HTERT RPE-1 (cell line): ENCODE measurements around the gene RHBG.

ENCODE experiments used
- in situ Hi-C: fragments of 300-500 bp; cut with MboI; formaldehyde crosslinking; loops from 4 replicates; pipeline ENCODE4 v1.14.3; 2020; ENCODE audit warnings: low sequenced_read_pairs

Gene RHBG

DNA sequence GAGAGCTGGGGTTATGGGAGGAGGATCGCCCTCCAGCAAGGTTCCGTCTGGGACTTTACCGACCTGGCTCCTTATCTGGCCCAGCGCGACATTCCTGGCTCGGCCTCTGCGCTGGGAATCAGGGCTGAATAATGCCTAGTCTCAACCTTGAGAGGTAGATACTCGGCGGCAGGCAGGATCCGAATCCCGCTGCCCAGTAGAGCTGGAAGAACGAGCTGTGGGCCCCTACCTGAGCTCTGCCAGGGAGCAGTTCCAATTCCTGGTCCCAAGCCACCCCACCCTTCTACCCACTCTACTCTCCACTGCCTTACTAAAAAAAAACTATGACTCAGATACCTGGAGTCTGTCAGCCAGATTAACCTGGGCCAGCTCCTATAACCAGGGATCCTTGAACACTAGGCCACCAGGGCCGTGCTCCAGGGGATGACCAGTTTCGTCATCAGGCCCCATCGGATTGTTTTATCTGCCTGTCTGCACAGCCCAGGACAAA is 53.6 kb downstream of the RHBG start:
- in situ Hi-C loops: no loop called here

DNA sequence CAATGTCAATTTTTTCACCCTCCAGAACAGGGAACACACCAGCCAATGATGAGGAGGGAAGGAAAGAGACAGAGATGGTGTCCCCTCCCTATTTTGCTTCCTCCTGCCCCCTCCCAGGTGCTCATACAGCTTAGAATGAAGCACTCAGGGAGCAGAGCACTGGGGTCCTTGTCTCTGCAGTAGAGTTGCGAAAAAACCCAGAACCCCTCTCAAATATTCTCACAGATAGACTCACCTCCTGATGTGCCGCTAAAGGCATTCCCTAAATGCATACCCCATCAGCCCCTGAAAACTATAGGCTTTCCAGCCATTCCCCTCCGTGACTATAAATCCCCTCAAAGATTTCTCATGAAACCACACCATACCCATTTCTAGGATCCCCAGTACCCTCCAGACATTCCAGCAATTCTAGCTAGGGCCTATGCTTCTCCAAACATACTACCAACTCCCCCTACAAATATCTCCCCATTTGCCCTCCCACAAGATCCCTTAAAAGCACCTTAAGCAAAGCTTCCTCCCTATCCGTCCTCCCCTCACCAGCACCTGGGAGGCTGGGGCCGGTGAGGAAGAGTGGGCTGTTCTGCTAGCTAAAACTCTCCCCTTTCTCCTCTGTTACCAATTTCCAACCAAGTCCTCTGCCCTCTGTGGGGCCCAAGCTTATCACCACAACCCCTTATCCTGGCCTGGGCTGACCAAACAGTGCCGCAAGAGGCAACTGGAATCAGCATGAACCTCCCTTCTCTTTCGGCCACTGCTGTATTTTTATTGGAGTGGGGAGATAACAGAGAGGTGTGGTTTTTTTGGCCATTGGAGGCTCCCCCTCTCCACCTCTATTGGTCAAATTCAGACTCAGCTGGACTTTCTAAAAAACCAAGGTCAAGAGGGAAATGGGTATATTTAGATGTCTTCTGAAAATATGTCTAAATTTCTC is 54.7 kb downstream of the RHBG start:
- in situ Hi-C loops: no loop called here

DNA sequence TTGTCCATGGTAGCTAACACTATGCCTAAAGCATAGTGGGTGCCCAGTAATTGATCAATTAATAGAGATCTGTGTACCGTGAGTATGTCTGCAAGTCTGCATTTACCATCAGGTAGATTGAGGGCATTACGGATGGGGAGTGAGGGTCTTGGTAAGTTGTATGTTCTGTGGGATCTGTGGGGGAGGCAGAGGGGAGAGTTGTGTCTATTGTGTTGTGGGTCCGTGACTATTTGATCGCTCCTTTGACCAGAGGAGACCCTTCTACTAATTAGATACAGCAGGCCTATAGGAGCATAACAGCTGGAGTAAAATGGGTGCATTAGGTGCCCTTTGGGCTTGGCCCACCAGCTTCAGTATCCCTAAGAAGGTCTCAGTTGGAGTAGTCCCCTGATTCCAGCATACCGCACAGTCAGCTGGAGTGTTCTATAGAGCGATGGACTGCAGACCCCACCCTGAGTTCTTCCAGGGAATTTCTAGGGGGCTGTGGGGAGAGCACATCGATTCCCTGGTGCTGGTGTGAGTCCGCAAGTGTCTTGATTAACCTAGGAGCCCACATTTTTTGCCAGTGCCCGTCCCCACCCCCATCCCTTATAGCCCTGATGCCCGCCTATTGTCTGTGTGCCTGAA is 55.9 kb downstream of the RHBG start:
- in situ Hi-C loops: no loop called here

DNA sequence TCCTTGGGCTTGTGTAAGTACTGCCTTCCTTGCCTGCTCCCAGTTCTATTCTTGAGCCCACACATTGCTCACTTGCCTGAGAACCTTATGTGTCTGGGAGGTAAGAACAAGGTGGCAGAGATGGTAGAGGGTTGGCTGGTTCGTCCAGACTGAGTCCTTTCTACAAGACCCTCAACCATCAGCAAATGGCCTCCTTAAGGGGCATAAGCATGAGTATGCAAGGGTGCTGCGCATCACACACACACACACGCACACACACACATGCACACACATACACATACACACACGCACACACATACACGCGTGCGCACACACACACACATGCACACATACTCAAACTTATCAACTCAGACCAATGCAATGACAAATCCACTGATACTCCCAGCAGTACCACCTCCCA is 56.9 kb downstream of the RHBG start:
- in situ Hi-C loops: no loop called here

DNA sequence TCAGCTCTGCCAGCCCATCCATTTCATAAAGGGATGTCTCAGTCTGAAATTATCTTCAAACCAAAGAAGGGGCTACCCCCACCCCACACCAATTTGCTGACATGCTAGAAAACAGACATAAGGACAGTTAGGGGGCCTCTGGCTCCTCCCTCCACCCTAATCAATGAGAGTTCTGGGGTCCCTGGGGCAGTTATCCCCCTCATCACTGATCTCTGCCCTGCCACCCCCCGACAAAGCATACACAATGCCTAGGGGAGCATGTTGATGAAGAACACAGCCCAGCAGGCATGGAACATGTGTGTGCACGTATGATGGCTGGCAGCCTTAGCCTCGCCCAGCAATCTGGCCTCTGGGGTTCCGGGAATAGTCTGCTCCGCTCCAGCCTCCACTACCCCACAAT is 58.9 kb downstream of the RHBG start:
- in situ Hi-C loops: no loop called here

DNA sequence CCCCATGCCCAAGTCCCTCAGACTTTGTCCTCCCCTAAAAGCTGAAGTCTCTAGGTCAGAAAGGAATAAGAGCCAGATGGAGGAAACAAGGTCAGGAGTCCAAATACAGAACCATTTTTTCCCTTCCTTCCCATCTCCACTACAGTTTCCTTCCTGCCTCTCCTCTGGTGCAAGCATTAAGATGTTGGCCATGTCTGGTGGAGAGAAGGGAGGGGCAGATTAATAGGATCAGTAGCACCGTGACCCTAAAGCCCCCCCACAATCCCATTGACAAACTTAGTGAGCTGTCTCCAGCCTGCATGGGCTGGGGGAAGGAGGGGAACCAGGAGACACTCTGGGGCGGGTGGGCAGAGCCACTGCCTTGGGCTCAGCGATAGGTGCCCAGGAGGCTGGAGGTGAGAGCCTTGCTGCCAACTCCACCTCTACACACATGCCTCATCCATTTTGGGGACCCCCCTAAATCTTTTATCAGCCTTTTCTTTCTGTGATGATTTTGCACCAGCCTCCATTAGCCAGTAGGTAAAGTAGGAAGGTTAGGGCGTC is 59.8 kb downstream of the RHBG start:
- in situ Hi-C loops: no loop called here

DNA sequence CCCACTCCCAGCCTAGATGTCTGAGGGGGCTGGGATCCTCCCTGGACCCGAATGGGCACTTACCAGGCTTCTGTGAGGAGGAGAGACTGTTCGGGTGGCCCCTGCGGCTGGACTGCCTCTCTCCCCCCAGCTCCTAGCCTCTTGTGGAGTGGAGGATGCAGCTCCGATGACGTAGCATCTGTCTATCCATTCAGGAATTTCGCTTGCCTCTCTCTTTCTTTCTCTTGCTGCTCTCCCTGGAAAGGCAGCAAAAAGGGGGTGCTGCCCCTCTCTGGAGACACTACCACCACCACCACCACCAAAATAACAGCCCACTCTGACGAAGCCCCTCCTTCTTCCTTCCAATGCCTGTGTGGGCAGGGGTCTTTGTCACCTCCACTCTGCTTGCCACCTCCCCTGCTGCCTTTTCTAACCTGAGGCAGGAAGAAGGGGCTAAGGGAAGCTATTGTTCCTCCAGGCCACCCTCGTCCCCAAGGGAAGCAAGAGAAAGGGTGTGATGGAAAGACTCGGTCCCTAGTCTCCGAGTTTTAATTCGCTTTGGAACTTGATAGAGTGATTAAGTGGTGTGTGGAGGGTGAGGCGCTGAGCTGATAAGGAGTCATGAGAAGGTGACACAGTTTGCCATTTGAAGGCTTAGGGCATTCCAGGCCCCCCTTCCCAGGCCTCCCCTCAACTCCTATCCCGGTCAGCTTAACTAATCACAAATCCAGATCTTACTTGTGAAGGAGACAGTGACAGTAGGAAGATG is 60.5 kb downstream of the RHBG start:
- in situ Hi-C loops: no loop called here

DNA sequence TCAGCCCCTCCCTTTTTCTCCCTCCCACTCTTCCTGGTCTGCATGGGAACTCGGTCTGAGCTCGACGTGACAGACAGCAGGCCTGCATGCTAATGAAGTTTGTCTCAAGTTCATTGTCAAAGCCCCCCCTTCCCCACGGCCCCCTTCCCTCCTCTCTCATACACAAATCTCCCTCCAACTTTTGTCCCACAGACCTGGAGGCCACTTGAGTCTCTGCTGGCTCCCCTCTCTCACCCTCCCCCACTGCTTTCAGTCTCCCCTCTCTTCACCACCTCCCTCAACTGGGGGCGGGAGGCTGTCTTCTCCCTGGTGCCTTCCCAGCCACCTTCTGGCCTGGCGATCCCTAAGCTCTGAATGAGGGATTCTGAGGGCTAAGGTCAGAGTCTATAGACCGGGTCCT is 61.3 kb downstream of the RHBG start:
- in situ Hi-C loops: no loop called here

DNA sequence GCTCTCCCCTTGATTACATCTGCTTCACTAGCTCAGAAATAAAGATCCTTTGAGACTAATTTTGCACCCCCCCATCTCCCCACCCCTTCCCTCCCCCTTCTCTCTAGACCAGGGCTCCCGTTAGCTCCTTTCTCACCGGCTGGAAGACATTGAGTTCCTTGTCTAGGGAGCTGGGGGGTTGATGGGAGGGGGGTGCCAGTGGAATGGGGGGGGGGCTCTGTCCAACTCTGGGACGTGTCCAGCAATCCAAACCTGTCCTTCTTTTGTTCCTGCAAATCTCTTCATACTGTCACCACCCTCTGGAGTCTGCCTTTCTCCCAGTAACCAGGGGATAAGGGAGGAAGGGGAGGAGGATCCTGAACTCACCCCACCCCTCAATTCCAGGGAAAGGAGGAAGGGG is 61.9 kb downstream of the RHBG start:
- in situ Hi-C loops: no loop called here

DNA sequence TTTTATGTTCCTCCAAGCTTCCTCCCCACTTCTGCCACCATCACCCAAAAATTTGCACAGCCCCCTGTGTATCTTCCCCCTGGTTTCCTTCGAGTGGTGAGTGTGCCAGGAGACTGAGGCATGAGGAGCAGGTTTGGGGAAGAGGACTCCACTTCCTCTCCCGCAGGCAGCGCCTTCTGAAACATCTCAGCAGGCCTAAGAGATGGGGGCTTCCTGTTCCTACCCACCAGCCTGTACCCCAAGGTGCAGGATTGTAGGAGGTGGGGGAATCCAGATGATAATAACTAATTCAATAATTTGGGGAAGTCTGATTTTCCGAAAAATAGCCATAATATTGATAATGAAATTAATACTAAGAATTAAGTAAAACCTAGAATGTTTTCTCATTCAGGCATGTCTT is 62.4 kb downstream of the RHBG start:
- in situ Hi-C loops: no loop called here

DNA sequence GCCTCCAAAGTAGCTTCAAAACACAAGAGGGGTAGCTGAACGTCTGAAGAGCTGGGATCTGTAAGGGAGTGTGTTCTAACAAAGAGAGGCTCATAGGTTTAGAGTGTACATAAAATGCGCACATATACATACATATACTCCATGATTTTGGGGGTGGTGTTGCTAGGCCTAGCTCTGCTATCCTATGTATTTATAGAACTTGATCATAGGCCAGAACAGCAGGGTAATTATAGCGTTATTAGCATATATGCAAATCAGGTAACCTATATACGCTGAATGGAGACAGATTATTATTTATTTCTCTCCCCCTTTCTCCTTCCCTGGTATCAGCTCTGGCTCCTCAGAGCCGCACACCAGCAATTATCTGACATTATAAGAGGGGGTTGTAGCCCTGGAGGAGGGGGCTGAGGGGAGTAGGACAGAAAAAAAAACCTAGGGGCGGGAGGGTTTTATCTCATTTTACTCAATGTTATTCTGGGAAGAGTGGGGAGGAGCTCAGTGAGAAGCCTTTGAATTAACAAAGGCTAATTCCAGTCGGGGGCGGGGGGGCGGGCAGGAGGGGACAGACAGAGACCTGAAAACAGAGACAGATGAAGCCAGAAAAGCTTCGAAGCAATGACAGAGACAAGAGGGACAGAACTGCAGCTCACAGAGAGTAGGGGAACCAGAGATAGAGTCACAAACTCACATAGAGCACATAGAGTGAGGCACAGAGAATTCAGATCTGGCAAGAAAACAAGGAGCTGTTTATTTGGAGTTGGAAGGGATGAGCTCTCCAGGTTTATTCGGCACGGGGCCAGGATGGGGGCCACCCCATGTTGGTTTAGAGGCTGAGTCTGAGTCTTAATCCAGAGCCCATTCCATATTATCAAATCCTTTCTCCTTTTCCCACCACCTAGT is 63.0 kb downstream of the RHBG start:
- in situ Hi-C loops: no loop called here

DNA sequence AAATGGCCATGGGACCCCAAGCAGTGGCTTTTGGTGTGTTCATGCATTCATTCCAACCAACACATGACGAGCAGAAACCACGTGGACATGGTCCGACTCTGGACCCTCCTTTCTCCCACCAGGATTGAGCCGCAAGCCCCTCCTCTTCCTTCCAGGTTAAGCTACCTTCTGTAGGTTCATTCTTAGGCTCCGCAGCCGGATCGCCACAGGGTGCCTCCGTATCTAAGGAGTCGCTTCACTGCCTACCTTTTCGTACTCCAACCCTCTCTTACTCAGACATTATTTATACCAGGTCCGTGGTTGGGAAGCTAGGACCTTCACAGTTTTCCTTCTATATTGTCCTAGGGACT is 63.6 kb downstream of the RHBG start:
- in situ Hi-C loops: no loop called here

DNA sequence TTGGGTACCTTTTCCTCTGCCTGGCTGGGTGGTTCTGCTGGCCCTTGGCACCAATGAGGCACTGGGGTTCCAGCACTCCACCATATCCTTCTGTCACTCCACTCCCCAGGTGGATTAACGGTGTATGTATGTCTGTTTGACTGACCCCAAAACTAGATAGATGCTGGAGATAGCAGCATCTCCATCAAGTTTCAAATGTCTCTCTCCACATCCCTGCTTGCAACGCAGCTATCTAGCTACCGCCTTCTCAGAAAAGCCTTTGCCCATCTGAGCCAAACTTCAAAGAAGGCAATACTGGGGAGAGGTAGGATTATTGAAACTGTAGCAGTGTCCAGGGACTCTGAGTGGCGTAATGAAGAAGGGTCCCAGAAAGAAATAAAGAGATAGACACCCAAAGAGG is 64.0 kb downstream of the RHBG start:
- in situ Hi-C loops: no loop called here

DNA sequence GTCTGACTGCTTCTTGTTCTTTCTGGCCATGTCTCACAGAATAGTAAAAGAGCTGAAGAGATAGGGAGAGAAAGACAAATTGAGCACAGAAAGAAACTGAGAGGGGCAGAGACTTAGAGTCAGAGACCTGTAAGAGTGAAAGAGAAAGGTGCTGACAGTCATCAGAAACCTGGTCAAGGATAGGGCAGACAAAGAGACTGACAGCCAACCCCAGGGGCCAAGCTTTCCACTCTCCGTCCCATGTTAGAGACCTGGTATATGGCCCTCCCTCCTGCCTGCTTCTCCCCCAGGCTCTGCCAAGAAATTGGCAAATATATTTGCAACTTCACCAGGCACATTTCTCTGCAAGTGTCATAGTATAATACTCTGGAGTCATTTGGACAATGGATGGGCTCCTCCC is 64.6 kb downstream of the RHBG start:
- in situ Hi-C loops: no loop called here
